Measurements from ENCODE around the gene STX5. TPM values are rescaled to one million over a fixed set of nuclear protein-coding genes. Genes with fewer than 3 reads are reported as not detected.

STX5 gene
- total and polyA plus RNA-seq, 9 of the 15 experiments (the other 6 are each of a cell fraction or from before 2014, with no cell fraction given): 2.8 to 28.6 (median 23.7) TPM

- TF ChIP-seq SIN3B (IDR thresholded peaks at IDR 0.05; ENCODE audit: low read depth) (no peak), ZNF766 (CRISPR knock-in tag; conservative IDR thresholded peaks at IDR 0.05) (0 out of 2 replicates have a peak, but pooled peaks have one; percentile 19), CC2D1A (IDR thresholded peaks at IDR 0.05) (no peak), PHF8 (IDR thresholded peaks at IDR 0.05; ENCODE audit: borderline replicate concordance, low read length) (peak; percentile 27; the same call in 1 of the 2 replicates), ZNF212 (CRISPR knock-in tag; IDR thresholded peaks at IDR 0.05) (no peak), ZNF277 (CRISPR knock-in tag; IDR thresholded peaks at IDR 0.05; ENCODE audit: borderline replicate concordance) (no peak), ZBTB8A (IDR thresholded peaks at IDR 0.05; ENCODE audit: partially characterized antibody) (no peak), FOXK2 (conservative IDR thresholded peaks at IDR 0.05 in 1 of 2, IDR thresholded peaks at IDR 0.05 in 1 of 2; ENCODE audit: low read depth in 2 of 2) (no peak), E2F4 (CRISPR knock-in tag; IDR thresholded peaks at IDR 0.05; ENCODE audit: low read depth) (no peak), PKNOX1 (IDR thresholded peaks at IDR 0.05) (no peak), DDX20 (tag; IDR thresholded peaks at IDR 0.05; ENCODE audit: low read depth) (no peak), ZNF707 (CRISPR knock-in tag; conservative IDR thresholded peaks at IDR 0.05) (no peak), POLR2AphosphoS5 (IDR thresholded peaks at IDR 0.05; ENCODE audit: control insufficient read depth, insufficient read depth, low read depth, low read length) (no peak), SNRNP70 (optimal IDR thresholded peaks at IDR 0.05; ENCODE audit: low read depth, low read length) (no peak)
- TF ChIP-seq, protein P1, sequence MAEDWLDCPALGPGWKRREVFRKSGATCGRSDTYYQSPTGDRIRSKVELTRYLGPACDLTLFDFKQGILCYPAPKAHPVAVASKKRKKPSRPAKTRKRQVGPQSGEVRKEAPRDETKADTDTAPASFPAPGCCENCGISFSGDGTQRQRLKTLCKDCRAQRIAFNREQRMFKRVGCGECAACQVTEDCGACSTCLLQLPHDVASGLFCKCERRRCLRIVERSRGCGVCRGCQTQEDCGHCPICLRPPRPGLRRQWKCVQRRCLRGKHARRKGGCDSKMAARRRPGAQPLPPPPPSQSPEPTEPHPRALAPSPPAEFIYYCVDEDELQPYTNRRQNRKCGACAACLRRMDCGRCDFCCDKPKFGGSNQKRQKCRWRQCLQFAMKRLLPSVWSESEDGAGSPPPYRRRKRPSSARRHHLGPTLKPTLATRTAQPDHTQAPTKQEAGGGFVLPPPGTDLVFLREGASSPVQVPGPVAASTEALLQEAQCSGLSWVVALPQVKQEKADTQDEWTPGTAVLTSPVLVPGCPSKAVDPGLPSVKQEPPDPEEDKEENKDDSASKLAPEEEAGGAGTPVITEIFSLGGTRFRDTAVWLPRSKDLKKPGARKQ (CRISPR knock-in tag; IDR thresholded peaks at IDR 0.05): 0 out of 2 replicates have a peak, but pooled peaks have one; percentile 43
Measured at GRCh38 chr11:62842171-62842741, 10.4 kb upstream of the STX5 start (continued).

All from K562 (cell line).